IMR-90 (cell line): ENCODE measurements around the gene MAPK8IP3. TPM values are rescaled to one million over a fixed set of nuclear protein-coding genes. Genes with fewer than 3 reads are reported as not detected.

Source experiments
- ATAC-seq: fragments of 200-7000 bp; cut with Tn5 transposase; 2 replicates; pipeline ENCODE4 v1.9.1; 2020; ENCODE audit warnings: low read depth, mild to moderate bottlenecking, moderate library complexity
- BruUV-seq: library from RNA; stranded (reverse); fragments of 400-500 nt; replicated peaks from 2 replicates; lab custom pipeline; 2021; lab: Mats Ljungman, UMichigan
- CTCF ChIA-PET: fragments of 300-600 bp; formaldehyde crosslinking; extraction: SDS; loops from one replicate; lab custom pipeline; 2021; ENCODE audit warnings: antibody characterized with exemption; lab: Yijun Ruan, JAX
- POLR2A ChIA-PET: fragments of 300-600 bp; sonication (Branson Sonifier 250); formaldehyde crosslinking; loops from one replicate; lab custom pipeline; 2022; ENCODE audit warnings: antibody characterized with exemption; ENCODE audit not compliant: unreplicated experiment; lab: Charles Lee
- DNase-seq: peaks from one replicate; pipeline ENCODE4 v3.0.0; 2013
- H2AFZ ChIP-seq: replicated peaks from 2 replicates; pipeline ENCODE3; 2013; ENCODE audit warnings: low read length, mild to moderate bottlenecking; ENCODE audit not compliant: poor library complexity
- H2AK5ac ChIP-seq: 2 replicates; pipeline ENCODE4 v1.6.1; 2013; ENCODE audit warnings: low read depth, low read length, inconsistent platforms
- H2AK9ac ChIP-seq: replicated peaks from 2 replicates; pipeline ENCODE3; 2013; ENCODE audit warnings: mild to moderate bottlenecking, low read depth, low read length, moderate library complexity; ENCODE audit not compliant: poor library complexity
- H2BK120ac ChIP-seq: 2 replicates; pipeline ENCODE4 v1.6.1; 2013; ENCODE audit warnings: low read depth, low read length, inconsistent platforms
- H2BK15ac ChIP-seq: 3 replicates; pipeline ENCODE4 v1.6.1; 2013; ENCODE audit warnings: low read depth, low read length, inconsistent platforms
- H2BK20ac ChIP-seq: 2 replicates; pipeline ENCODE4 v1.6.1; 2013; ENCODE audit warnings: low read depth, mild to moderate bottlenecking, inconsistent platforms, low read length, moderate library complexity
- H2BK5ac ChIP-seq: 2 replicates; pipeline ENCODE4 v1.6.1; 2013; ENCODE audit warnings: mild to moderate bottlenecking, low read depth, low read length, inconsistent platforms; ENCODE audit not compliant: poor library complexity, severe bottlenecking
- H3K14ac ChIP-seq: replicated peaks from 2 replicates; pipeline ENCODE4 v1.6.1; 2013; ENCODE audit warnings: low read depth, low read length, inconsistent platforms
- H3K18ac ChIP-seq: 2 replicates; pipeline ENCODE4 v1.6.1; 2013; ENCODE audit warnings: low read depth, low read length, control low read depth
- H3K23ac ChIP-seq: 2 replicates; pipeline ENCODE4 v1.6.1; 2013; ENCODE audit warnings: low read depth, low read length, inconsistent platforms
- H3K27ac ChIP-seq: 2 replicates; pipeline ENCODE4 v1.5.1; 2013; ENCODE audit warnings: mild to moderate bottlenecking, control low read depth, low read length; ENCODE audit not compliant: insufficient read depth
- H3K27me3 ChIP-seq: 2 replicates; pipeline ENCODE4 v1.6.1; 2013; ENCODE audit warnings: low read length; ENCODE audit not compliant: control insufficient read depth, insufficient read depth
- H3K36me3 ChIP-seq: 2 replicates; pipeline ENCODE4 v1.6.1; 2013; ENCODE audit warnings: low read length, mixed read lengths; ENCODE audit not compliant: control insufficient read depth, insufficient read depth
- H3K4ac ChIP-seq: 2 replicates; pipeline ENCODE4 v1.6.1; 2013; ENCODE audit warnings: low read depth, low read length, inconsistent platforms
- H3K4me1 ChIP-seq: 2 replicates; pipeline ENCODE4 v1.6.1; 2013; ENCODE audit warnings: low read length, mixed read lengths; ENCODE audit not compliant: control insufficient read depth, insufficient read depth
- H3K4me2 ChIP-seq: 2 replicates; pipeline ENCODE4 v1.6.1; 2013; ENCODE audit warnings: low read depth, mild to moderate bottlenecking, control low read depth, low read length, moderate library complexity
- H3K4me3 ChIP-seq: 2 replicates; pipeline ENCODE4 v1.5.1; 2013; ENCODE audit warnings: low read depth, mild to moderate bottlenecking, control low read depth, low read length, moderate library complexity; ENCODE audit not compliant: insufficient read depth
- H3K56ac ChIP-seq: 2 replicates; pipeline ENCODE4 v1.6.1; 2013; ENCODE audit warnings: low read length, inconsistent platforms; ENCODE audit not compliant: insufficient read depth; ENCODE audit errors: extremely low read depth
- H3K79me1 ChIP-seq, 2 experiments: 2 replicates each; pipeline ENCODE4 v1.6.1; 2013; ENCODE audit warnings: low read length in 2 of 2, inconsistent platforms in 1 of 2, low read depth in 1 of 2
- H3K9ac ChIP-seq: 2 replicates; pipeline ENCODE4 v1.6.1; 2013; ENCODE audit warnings: low read depth, low read length, control low read depth
- H3K9me1 ChIP-seq: 2 replicates; pipeline ENCODE4 v1.6.1; 2013; ENCODE audit warnings: low read length, inconsistent platforms; ENCODE audit not compliant: insufficient read depth
- H3K9me3 ChIP-seq: 2 replicates; pipeline ENCODE4 v1.6.1; 2013; ENCODE audit warnings: low read length; ENCODE audit not compliant: control insufficient read depth, insufficient read depth
- H4K20me1 ChIP-seq: 2 replicates; pipeline ENCODE4 v1.6.1; 2013; ENCODE audit warnings: low read length, inconsistent platforms; ENCODE audit not compliant: insufficient read depth
- H4K5ac ChIP-seq: 2 replicates; pipeline ENCODE4 v1.6.1; 2013; ENCODE audit warnings: mild to moderate bottlenecking, low read depth, low read length, control low read depth
- H4K8ac ChIP-seq, 2 experiments: 2 replicates each; pipeline ENCODE4 v1.6.1; 2013; ENCODE audit warnings: low read depth in 2 of 2, low read length in 2 of 2, control low read depth in 1 of 2, inconsistent platforms in 1 of 2
- H4K91ac ChIP-seq: 2 replicates; pipeline ENCODE4 v1.6.1; 2013; ENCODE audit warnings: low read depth, low read length, inconsistent platforms; ENCODE audit not compliant: insufficient read depth
- BHLHE40 ChIP-seq: fragments of 150-350 bp; IDR thresholded peaks from 2 replicates; pipeline ENCODE4 v1.6.1; 2016; ENCODE audit warnings: mild to moderate bottlenecking, low read depth, low read length
- CEBPB ChIP-seq: IDR thresholded peaks from 2 replicates; pipeline ENCODE4 v1.6.1; 2012; ENCODE audit warnings: low read depth, low read length, improper control_type of control experiment
- POLR2A ChIP-seq: IDR thresholded peaks from 2 replicates; pipeline ENCODE4 v1.6.1; 2012; ENCODE audit warnings: mild to moderate bottlenecking, low read depth, low read length
- WGBS, 2 experiments: methylation state at CpG; one replicate each; pipeline versions ENCODE4 v1.1.5 to v1.1.7; 2013; ENCODE audit warnings: missing lambda C conversion rate in 2 of 2; ENCODE audit not compliant: insufficient read length in 1 of 2; ENCODE audit errors: extremely low coverage in 2 of 2; 5-methylcytosine and 5-hydroxymethylcytosine counted together
- dilution Hi-C: fragments of 300-500 bp; cut with HindIII; formaldehyde crosslinking; loops from one replicate; pipeline ENCODE4 v1.14.3; 2018; ENCODE audit warnings: low sequenced_read_pairs; ENCODE audit not compliant: unreplicated experiment
- in situ Hi-C: fragments of 300-500 bp; cut with MboI; formaldehyde crosslinking; loops from 3 replicates; pipeline ENCODE4 v1.14.3; 2019; ENCODE audit warnings: low sequenced_read_pairs, inconsistent platforms, mixed read lengths
- intact Hi-C: fragments of 100-400 bp; cut with micrococcal nuclease; formaldehyde crosslinking; loops from 2 replicates; pipeline ENCODE4 v1.10.0; 2022
- polyA plus RNA-seq, 3 experiments: library from polyadenylated mRNA; depleted of rRNA; stranded (reverse); fragments of >200 nt; gene quantifications; 2 replicates each; pipeline ENCODE4 v1.2.3, GENCODE V29; 2012; ENCODE audit warnings: low replicate concordance in 1 of 3
- total RNA-seq: library from RNA; depleted of rRNA; stranded (reverse); fragments of >200 nt; gene quantifications from 2 replicates; pipeline ENCODE4 v1.2.3, GENCODE V29; 2012
- TF ChIP-seq, protein P1 (sequence below): fragments of 150-350 bp; IDR thresholded peaks from 2 replicates; pipeline ENCODE4 v1.6.1; 2017; ENCODE audit warnings: mild to moderate bottlenecking, antibody characterized with exemption, low read length, low read depth

Gene MAPK8IP3
- total and polyA plus RNA-seq, 2 of the 4 experiments (the other 2 are of a cell fraction) = 17.0 to 69.1 TPM

DNA sequence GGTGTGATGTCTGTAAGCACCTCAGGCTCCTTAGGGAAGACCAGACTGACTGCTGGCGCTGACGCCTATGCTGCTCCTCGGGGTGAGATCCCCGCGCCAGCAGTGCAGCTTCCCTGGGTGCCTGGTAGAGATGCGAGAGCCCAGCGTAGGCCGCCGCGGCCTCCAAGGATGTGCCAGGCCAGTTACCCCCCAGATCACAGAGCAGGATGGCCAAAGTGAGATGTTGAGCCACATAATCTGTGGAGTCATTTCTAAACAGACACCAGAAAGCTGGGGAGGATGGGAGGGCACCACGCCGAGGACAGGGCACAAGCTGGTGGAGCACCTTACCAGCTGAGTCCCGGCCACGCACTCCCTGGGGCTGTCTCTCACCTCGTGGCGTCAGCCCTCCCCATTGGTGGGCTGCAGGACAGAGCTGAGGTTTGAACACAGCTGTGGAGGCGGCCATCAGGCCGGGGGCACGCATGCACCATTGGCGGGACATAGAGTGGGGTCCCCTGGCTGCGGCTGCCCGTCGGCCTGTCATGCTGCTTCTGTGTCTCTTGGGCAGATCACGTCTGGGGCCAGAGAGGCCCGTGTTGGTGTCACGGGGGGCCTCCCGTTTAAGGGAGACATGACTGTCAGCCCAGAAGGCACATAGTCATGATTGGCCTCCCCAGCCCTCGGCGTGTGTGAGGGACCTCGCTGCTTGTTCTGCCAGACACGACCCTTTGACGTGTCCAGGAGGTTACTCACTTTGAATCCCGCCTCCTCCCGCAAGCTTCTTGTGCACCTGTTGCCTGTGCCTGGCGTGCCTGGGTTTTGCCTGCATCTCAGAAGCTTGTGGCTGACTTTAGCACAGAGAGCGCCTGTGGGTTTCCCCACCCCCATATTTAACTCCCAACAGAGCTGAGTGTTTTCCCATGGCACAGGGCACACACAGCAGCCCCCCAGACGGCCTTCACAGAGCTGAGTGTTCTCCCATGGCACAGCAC lies 21.9 kb downstream of the MAPK8IP3 start:
- H3K9me3 ChIP-seq = no peaks in the 10 kb centered on the region
- no peak overlapping the region for H3K4me2 ChIP-seq
- H3K36me3 ChIP-seq = peaks cover 53% of the 10 kb centered on the region
- no peak overlapping the region for H2BK15ac ChIP-seq
- no peak for DNase-seq
- no peak overlapping the region for H4K5ac ChIP-seq
- in situ Hi-C loops (no loop called here), intact Hi-C loops (no loop called here), dilution Hi-C loops (no loop called here)
- no TSS peak for BruUV-seq
- WGBS, 2 experiments = 96% methylated on average over 20 of the region's 37 CpGs; no CpG with 5 or more reads in 1 of the 2 experiments
- H3K4ac ChIP-seq = no peak overlapping the region
- no peak overlapping the region for H3K56ac ChIP-seq
- H3K4me3 ChIP-seq = no peak overlapping the region
- no peak overlapping the region for H3K9ac ChIP-seq
- H2AK9ac ChIP-seq = no peak overlapping the region
- H4K91ac ChIP-seq = no peak overlapping the region
- ChIA-PET CTCF (interaction anchor here (0.7 kb wide), 1 partner anchor 12 kb away, joined by 4 read pairs; no protein-coding TSS in a partner anchor), POLR2A (no interaction called here)
- no peak overlapping the region for H2BK20ac ChIP-seq
- no peak overlapping the region for H2AK5ac ChIP-seq
- TF ChIP-seq CEBPB (no peak), BHLHE40 (no peak), POLR2A (no peak)
- TF ChIP-seq, protein P1, sequence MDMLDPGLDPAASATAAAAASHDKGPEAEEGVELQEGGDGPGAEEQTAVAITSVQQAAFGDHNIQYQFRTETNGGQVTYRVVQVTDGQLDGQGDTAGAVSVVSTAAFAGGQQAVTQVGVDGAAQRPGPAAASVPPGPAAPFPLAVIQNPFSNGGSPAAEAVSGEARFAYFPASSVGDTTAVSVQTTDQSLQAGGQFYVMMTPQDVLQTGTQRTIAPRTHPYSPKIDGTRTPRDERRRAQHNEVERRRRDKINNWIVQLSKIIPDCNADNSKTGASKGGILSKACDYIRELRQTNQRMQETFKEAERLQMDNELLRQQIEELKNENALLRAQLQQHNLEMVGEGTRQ = no peak
- peaks cover 4% of the 10 kb centered on the region for H3K4me1 ChIP-seq
- no peak overlapping the region for H2BK120ac ChIP-seq
- no peak for ATAC-seq
- peaks cover 38% of the 10 kb centered on the region for H4K20me1 ChIP-seq
- H3K23ac ChIP-seq = no peak overlapping the region
- peaks cover 8% of the 10 kb centered on the region for H3K9me1 ChIP-seq
- H3K27ac ChIP-seq = no peak overlapping the region
- no peak overlapping the region for H2BK5ac ChIP-seq
- no peak overlapping the region for H3K18ac ChIP-seq
- no peaks in the 10 kb centered on the region for H3K27me3 ChIP-seq
- no peak overlapping the region for H2AFZ ChIP-seq
- no peak overlapping the region for H4K8ac ChIP-seq
- peaks cover 20 to 53% of the 10 kb centered on the region in 2 experiments for H3K79me1 ChIP-seq
- no peak overlapping the region for H3K14ac ChIP-seq
